CD14-positive monocyte (primary cell): ENCODE results near the gene LHPP. TPM values are rescaled to one million over a fixed set of nuclear protein-coding genes. Genes with fewer than 3 reads are reported as not detected.

Experiments
- DNase-seq, 3 donors: peaks; one replicate each; pipeline ENCODE4 v3.0.0-alpha.2; 2011 to 2022
- H2AFZ ChIP-seq: 2 replicates; pipeline ENCODE4 v1.6.0; 2012; ENCODE audit warnings: mild to moderate bottlenecking, low read depth, low read length, inconsistent platforms; ENCODE audit not compliant: insufficient read depth, poor library complexity, severe bottlenecking
- H3K27ac ChIP-seq, 2 donors: 1 replicate in 1 of 2; 2 replicates in 1 of 2; pipeline ENCODE4 v1.5.1; 2012 to 2013; ENCODE audit warnings: low read length in 2 of 2, control low read depth in 1 of 2, inconsistent platforms in 1 of 2, low read depth in 1 of 2, mild to moderate bottlenecking in 1 of 2
- H3K27me3 ChIP-seq, 2 donors: one replicate each; pipeline versions ENCODE4 v1.6.0 to v1.6.1; 2011 to 2013; ENCODE audit warnings: low read length in 2 of 2; ENCODE audit not compliant: control insufficient read depth in 2 of 2, insufficient read depth in 2 of 2
- H3K36me3 ChIP-seq, 2 donors: replicated peaks in 1 of 2; 1 replicate in 1 of 2; 2 replicates in 1 of 2; pipeline versions ENCODE4 v1.5.1 to v1.6.1; 2012 to 2013; ENCODE audit warnings: low read length in 2 of 2, control low read depth in 1 of 2, inconsistent platforms in 1 of 2, mild to moderate bottlenecking in 1 of 2; ENCODE audit not compliant: insufficient read depth in 2 of 2, control insufficient read depth in 1 of 2
- H3K4me1 ChIP-seq, 2 donors: 1 replicate in 1 of 2; 2 replicates in 1 of 2; pipeline versions ENCODE4 v1.5.1 to v1.6.1; 2012 to 2013; ENCODE audit warnings: low read length in 2 of 2, control low read depth in 1 of 2, inconsistent platforms in 1 of 2, mild to moderate bottlenecking in 1 of 2, moderate library complexity in 1 of 2; ENCODE audit not compliant: insufficient read depth in 2 of 2, control insufficient read depth in 1 of 2
- H3K4me2 ChIP-seq: replicated peaks from 2 replicates; pipeline ENCODE3; 2012; ENCODE audit warnings: low read length, moderate library complexity, mild to moderate bottlenecking; ENCODE audit not compliant: poor library complexity, severe bottlenecking; ENCODE audit errors: extremely low read depth
- H3K4me3 ChIP-seq, 3 experiments: fragments of 200-600 bp in 1 of 3; sonication (generic) in 1 of 3; replicated peaks in 1 of 3; 1 replicate in 2 of 3; 2 replicates in 1 of 3; pipeline ENCODE4 v1.5.1; 2011 to 2013; ENCODE audit warnings: low read length in 3 of 3, mild to moderate bottlenecking in 3 of 3, control low read depth in 2 of 3, low read depth in 2 of 3, inconsistent platforms in 1 of 3, moderate library complexity in 1 of 3
- H3K79me2 ChIP-seq: 2 replicates; pipeline ENCODE4 v1.6.0; 2012; ENCODE audit warnings: mild to moderate bottlenecking, control low read depth, inconsistent platforms, low read length, moderate library complexity; ENCODE audit not compliant: insufficient read depth
- H3K9ac ChIP-seq: 2 replicates; pipeline ENCODE4 v1.6.0; 2017; ENCODE audit warnings: low read length, mild to moderate bottlenecking; ENCODE audit not compliant: insufficient read depth, poor library complexity, severe bottlenecking
- H3K9me3 ChIP-seq, 2 donors: replicated peaks in 1 of 2; 1 replicate in 1 of 2; 2 replicates in 1 of 2; pipeline versions ENCODE4 v1.5.1 to v1.6.1; 2012 to 2013; ENCODE audit warnings: low read length in 2 of 2, control low read depth in 1 of 2; ENCODE audit not compliant: control insufficient read depth in 1 of 2, insufficient read depth in 1 of 2
- H4K20me1 ChIP-seq: 2 replicates; pipeline ENCODE4 v1.6.0; 2012; ENCODE audit warnings: mild to moderate bottlenecking, low read length, control low read depth, moderate library complexity; ENCODE audit not compliant: insufficient read depth
- H3K27ac Mint-ChIP-seq, 7 donors: one replicate each; pipeline ENCODE4 v1.8.0; 2020; ENCODE audit warnings: mild to moderate bottlenecking in 7 of 7, mixed read lengths in 7 of 7, moderate library complexity in 6 of 7, inconsistent platforms in 2 of 7
- H3K27me3 Mint-ChIP-seq, 3 donors: one replicate each; pipeline ENCODE4 v1.8.0; 2021 to 2022; ENCODE audit warnings: low read depth in 3 of 3, mild to moderate bottlenecking in 3 of 3, mixed read lengths in 3 of 3, moderate library complexity in 3 of 3, inconsistent platforms in 1 of 3
- H3K36me3 Mint-ChIP-seq, 2 donors: one replicate each; pipeline ENCODE4 v1.8.0; 2020; ENCODE audit warnings: mixed read lengths in 2 of 2, inconsistent platforms in 1 of 2, mild to moderate bottlenecking in 1 of 2
- H3K4me1 Mint-ChIP-seq: one replicate; pipeline ENCODE4 v1.8.0; 2020; ENCODE audit warnings: mild to moderate bottlenecking, mixed read lengths
- H3K4me3 Mint-ChIP-seq, 2 donors: one replicate each; pipeline ENCODE4 v1.8.0; 2020; ENCODE audit warnings: mild to moderate bottlenecking in 2 of 2, mixed read lengths in 2 of 2, moderate library complexity in 1 of 2
- H3K9me3 Mint-ChIP-seq, 7 donors: one replicate each; pipeline ENCODE4 v1.8.0; 2020 to 2022; ENCODE audit warnings: mixed read lengths in 7 of 7, mild to moderate bottlenecking in 6 of 7, moderate library complexity in 6 of 7, inconsistent platforms in 2 of 7
- CTCF ChIP-seq: fragments of 200-600 bp; IDR thresholded peaks from one replicate; pipeline ENCODE4 v1.8.0; 2022; ENCODE audit warnings: antibody characterized with exemption, mild to moderate bottlenecking
- WGBS: methylation state at CpG from one replicate; pipeline ENCODE4 v1.1.5; 2013; ENCODE audit warnings: missing lambda C conversion rate; ENCODE audit not compliant: insufficient coverage; 5-methylcytosine and 5-hydroxymethylcytosine counted together
- intact Hi-C, 2 donors: fragments of 100-400 bp; cut with micrococcal nuclease; formaldehyde crosslinking; loops; one replicate each; pipeline versions ENCODE4 v1.15.0 to v1.15.1; 2023
- polyA plus RNA-seq, 3 donors: library from polyadenylated mRNA; depleted of rRNA in 1 of 3; unstranded in 2 of 3; stranded (reverse) in 1 of 3; fragments of 300-500 nt in 2 of 3; fragments of >200 nt in 1 of 3; fragmentation: Illumina TruSeq in 2 of 3; gene quantifications; 1 replicate in 2 of 3; 2 replicates in 1 of 3; pipeline ENCODE4 v1.2.3, GENCODE V29; 2012 to 2021

The LHPP gene
- polyA plus RNA-seq, 3 donors = 15.2 to 20.6 (median 19.5) TPM

- Histone ChIP-seq H4K20me1 (no peaks in the 10 kb centered on the region), H3K36me3 (no peaks in the 10 kb centered on the region), H3K79me2 (no peaks in the 10 kb centered on the region), H3K9me3 (no peaks in the 10 kb centered on the region), H3K4me2 (no peak overlapping the region), H2AFZ (no peak overlapping the region), H3K27me3 (no peaks in the 10 kb centered on the region), H3K4me1 (no peaks in the 10 kb centered on the region), H3K4me3 (no peak overlapping the region), H3K27ac (no peak overlapping the region), H3K9ac (no peak overlapping the region)
- no peak overlapping the region for H3K27ac Mint-ChIP-seq
- 92% methylated on average over 31 of the region's 31 CpGs for WGBS
- intact Hi-C loops = no loop called here
- no peak for TF ChIP-seq CTCF
- H3K4me3 Mint-ChIP-seq = no peak overlapping the region
- DNase-seq = no peak
- peaks cover 0 to 4% (median 0%) of the 10 kb centered on the region in 7 donors for H3K9me3 Mint-ChIP-seq
- H3K36me3 Mint-ChIP-seq = peaks cover 0 to 2% of the 10 kb centered on the region in 2 donors
- H3K27me3 Mint-ChIP-seq = peaks cover 2 to 4% (median 3%) of the 10 kb centered on the region in 3 donors
- no peaks in the 10 kb centered on the region for H3K4me1 Mint-ChIP-seq
Measured at GRCh38 chr10:124573726-124574455, 112.3 kb downstream of the LHPP start.

DNA sequence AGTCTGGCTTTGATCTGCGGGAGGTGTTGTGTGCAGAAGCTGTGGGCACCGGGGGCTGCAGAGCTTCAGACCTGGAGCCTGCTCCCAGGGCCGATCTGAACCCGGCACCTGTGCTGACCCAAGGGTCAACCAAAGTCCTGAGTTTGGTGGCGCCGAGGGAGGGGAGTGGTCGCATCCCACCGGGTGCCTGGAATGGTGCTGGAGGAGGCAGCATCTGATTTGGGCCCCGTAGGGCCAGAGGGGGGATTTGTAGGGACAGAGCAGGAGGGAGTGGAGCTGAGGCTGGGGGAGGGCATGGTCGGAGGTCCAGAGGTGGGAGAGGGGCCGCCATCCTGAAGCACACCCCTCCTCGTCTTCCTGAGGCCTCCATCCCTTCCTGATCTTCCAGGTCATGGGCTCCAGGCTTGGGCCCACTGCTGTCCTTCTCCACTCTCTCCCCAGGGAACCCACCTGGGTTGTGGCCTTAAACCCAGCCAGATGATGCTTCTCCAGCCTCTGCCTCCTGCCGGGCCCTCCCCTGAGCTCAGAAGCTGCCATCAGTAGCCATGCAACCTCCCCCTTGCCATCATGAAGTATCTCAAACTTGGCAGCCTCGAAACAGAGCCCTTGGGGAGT, 112.9 kb downstream of the LHPP start:
- H3K79me2 ChIP-seq = no peaks in the 10 kb centered on the region
- H3K36me3 ChIP-seq = no peaks in the 10 kb centered on the region
- Mint-ChIP-seq H3K4me3 (no peak overlapping the region), H3K9me3 (peaks cover 0 to 4% (median 0%) of the 10 kb centered on the region in 7 donors), H3K27ac (no peak overlapping the region), H3K36me3 (peaks cover 0 to 2% of the 10 kb centered on the region in 2 donors), H3K27me3 (peaks cover 2 to 4% (median 3%) of the 10 kb centered on the region in 3 donors), H3K4me1 (no peaks in the 10 kb centered on the region)
- no peak for TF ChIP-seq CTCF
- H2AFZ ChIP-seq = no peak overlapping the region
- H3K9me3 ChIP-seq = no peaks in the 10 kb centered on the region
- no peak overlapping the region for H3K27ac ChIP-seq
- DNase-seq = no peak
- no peaks in the 10 kb centered on the region for H4K20me1 ChIP-seq
- H3K9ac ChIP-seq = no peak overlapping the region
- H3K4me1 ChIP-seq = no peaks in the 10 kb centered on the region
- 95% methylated on average over 7 of the region's 14 CpGs for WGBS
- H3K27me3 ChIP-seq = no peaks in the 10 kb centered on the region
- H3K4me2 ChIP-seq = no peak overlapping the region
- intact Hi-C loops = no loop called here
- no peak overlapping the region for H3K4me3 ChIP-seq
